ENCODE measurements around the gene GRM1.

GRCh38 chr6:146339716-146340115, 310.9 kb downstream of the GRM1 start:
- TF ChIP-seq CTCF (IDR thresholded peaks at IDR 0.05; ENCODE audit: low read depth, low read length, poor library complexity, severe bottlenecking) (no peak), EZH2phosphoT487 (IDR thresholded peaks at IDR 0.05; ENCODE audit: borderline replicate concordance, low read length) (no peak)

All from DOHH2 (cell line).